GM12891 (cell line): ENCODE data around the gene ASIC2.

Source experiments
- POLR2A ChIP-seq: IDR thresholded peaks from 2 replicates; pipeline ENCODE4 v1.6.1; 2011; ENCODE audit warnings: low read depth, low read length, control low read depth
- POLR2AphosphoS5 ChIP-seq: IDR thresholded peaks from 2 replicates; pipeline ENCODE4 v1.6.1; 2011; ENCODE audit warnings: low read depth, low read length, control low read depth

DNA sequence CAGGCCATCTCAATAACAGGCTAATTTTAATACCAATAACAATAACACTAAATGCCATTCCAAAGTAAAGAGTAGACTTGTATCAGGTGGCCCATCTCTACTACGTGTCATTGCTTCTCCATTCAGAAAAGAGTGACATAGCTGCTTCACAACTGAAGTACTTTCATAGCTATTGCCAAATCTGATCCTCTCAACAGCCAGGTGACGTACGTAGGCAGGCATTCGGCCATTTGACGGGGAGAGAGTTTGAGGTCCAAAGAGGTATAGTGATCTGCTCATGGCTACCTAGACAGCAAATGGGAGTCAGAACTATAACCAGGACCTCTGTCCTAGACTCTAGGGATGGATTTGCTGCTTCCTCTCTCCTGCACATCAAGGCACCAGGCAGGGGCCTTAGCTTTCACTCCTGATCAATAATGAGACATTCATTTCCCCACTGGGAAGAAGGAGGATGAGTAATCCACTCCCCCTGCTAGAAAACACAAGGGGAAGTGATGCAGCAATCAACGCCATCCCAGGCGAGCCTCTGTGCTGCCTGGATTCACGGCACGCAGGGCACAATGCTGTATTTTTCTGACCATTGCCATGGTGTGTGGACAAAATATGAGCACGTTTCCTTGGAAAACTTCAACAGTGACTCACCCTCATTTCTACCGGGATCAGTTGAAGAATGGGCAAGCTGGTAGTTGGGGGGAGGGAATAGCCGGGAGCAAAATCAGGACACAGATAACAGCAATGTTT, 220.5 kb downstream of the ASIC2 start:
- TF ChIP-seq POLR2A: no peak
- TF ChIP-seq POLR2AphosphoS5: no peak
